ENCODE results near the gene DNAH6.

DNA sequence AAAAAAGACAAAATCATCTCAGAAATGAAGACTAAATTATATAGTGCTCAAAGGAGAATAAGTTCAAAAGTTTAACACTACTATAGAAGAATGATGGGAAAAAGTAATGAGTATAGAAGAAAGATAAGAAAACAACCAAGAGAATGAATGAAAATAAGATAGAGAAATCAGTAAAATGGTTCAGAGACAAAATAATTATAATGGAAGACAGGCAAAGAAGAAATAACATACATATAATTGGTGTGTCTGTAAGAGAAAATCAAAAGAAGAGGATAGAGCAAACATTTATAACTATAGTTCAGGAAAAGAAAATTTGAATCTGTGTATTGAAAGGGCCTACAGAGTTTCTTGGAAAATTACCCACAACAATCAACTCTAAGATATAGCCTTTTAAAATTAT, 43.5 kb downstream of the DNAH6 start:
- TF ChIP-seq EZH2 (IDR thresholded peaks at IDR 0.05; ENCODE audit: insufficient read depth, poor library complexity, severe bottlenecking) (no peak), EZH2phosphoT487 (IDR thresholded peaks at IDR 0.05; ENCODE audit: insufficient read depth, low read depth) (no peak)

Data from GM23248 (cell line).